PC-9 (cell line): ENCODE results near the gene ASPDH.

Experiments
- EZH2 ChIP-seq: fragments of 200-600 bp; sonication (generic); IDR thresholded peaks from 2 replicates; pipeline ENCODE4 v1.8.0; 2017; ENCODE audit warnings: antibody characterized with exemption, low read depth
- TF ChIP-seq, protein P1 (sequence below): fragments of 200-600 bp; sonication (generic); conservative IDR thresholded peaks from 2 replicates; pipeline ENCODE4 v1.6.1; 2017; ENCODE audit warnings: mixed run types, antibody characterized with exemption, mild to moderate bottlenecking, moderate library complexity

DNA sequence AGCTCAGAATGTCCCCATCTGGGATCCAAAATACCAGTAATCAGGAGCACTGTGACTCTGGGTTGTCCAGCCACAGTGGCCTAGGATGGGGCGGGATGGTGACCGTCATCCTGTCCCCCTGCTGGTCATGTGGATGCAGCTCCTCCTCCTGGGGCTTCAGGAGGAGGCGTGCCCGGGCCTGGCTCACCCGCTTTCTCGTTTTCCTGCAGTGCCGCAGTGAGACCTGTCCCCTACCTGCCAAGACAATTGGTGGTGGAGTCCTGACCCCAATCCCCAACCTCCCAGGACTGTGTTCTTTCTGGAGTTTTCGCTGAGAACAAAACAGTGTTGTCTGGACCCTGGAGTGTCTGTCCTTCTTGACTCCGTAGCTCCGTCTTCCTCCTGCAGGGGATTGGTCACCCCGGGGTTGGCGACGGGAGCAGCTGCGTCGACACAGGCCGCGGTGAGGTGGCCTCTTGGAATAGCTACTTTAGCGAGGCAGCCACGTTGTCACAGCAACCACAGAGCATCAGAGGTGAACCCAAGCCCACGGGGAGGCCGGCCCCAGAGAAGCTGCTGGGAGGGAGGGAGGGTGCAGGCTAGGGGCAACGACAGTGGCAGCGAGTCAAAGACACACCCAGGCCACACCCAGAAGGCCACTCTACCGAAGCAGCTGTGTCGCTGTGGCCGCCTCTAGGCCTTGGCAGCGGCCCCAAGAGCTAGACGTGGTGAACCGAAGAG lies 47.6 kb downstream of the ASPDH start:
- TF ChIP-seq, protein P1, sequence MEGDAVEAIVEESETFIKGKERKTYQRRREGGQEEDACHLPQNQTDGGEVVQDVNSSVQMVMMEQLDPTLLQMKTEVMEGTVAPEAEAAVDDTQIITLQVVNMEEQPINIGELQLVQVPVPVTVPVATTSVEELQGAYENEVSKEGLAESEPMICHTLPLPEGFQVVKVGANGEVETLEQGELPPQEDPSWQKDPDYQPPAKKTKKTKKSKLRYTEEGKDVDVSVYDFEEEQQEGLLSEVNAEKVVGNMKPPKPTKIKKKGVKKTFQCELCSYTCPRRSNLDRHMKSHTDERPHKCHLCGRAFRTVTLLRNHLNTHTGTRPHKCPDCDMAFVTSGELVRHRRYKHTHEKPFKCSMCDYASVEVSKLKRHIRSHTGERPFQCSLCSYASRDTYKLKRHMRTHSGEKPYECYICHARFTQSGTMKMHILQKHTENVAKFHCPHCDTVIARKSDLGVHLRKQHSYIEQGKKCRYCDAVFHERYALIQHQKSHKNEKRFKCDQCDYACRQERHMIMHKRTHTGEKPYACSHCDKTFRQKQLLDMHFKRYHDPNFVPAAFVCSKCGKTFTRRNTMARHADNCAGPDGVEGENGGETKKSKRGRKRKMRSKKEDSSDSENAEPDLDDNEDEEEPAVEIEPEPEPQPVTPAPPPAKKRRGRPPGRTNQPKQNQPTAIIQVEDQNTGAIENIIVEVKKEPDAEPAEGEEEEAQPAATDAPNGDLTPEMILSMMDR: peak; percentile 35; the same call in 1 of the 2 replicates
- no peak for TF ChIP-seq EZH2
